HCT116 (cell line): ENCODE measurements around the gene OTOP2. TPM values are rescaled to one million over a fixed set of nuclear protein-coding genes. Genes with fewer than 3 reads are reported as not detected.

Experiments used
- ATAC-seq: fragments of 200-7000 bp; cut with Tn5 transposase; 2 replicates; pipeline ENCODE4 v1.9.1; 2020; ENCODE audit warnings: mild to moderate bottlenecking, moderate library complexity
- BruUV-seq: library from RNA; stranded (reverse); fragments of 400-500 nt; replicated peaks from 2 replicates; lab custom pipeline; 2021; lab: Mats Ljungman, UMichigan
- CTCF ChIA-PET: fragments of 300-600 bp; sonication (Branson Sonifier 250); formaldehyde crosslinking; loops from one replicate; lab custom pipeline; 2021; ENCODE audit warnings: antibody characterized with exemption; lab: Charles Lee
- POLR2A ChIA-PET: fragments of 300-600, 350-600 bp; sonication (Branson Sonifier 250); formaldehyde crosslinking; loops from one replicate; lab custom pipeline; 2021; ENCODE audit warnings: antibody characterized with exemption; lab: Charles Lee
- RAD21 ChIA-PET, 2 experiments: fragments of 300-600 bp; sonication (Branson Sonifier 250); formaldehyde crosslinking; loops; one replicate each; lab custom pipeline; 2023; ENCODE audit warnings: low total read pairs in 2 of 2; ENCODE audit not compliant: uncharacterized antibody in 2 of 2, unreplicated experiment in 2 of 2, low non-redundant PET in 1 of 2; lab: Charles Lee
- DNase-seq: peaks from one replicate; pipeline ENCODE4 v3.0.0-alpha.2; 2010; ENCODE audit warnings: low read depth, low spot score
- H2AFZ ChIP-seq: fragments of 200-600 bp; shearing (Covaris generic), sonication (generic); 2 replicates; pipeline ENCODE4 v1.6.1; 2017; ENCODE audit warnings: low read depth, mixed run types, mixed read lengths, antibody characterized with exemption, low read length; ENCODE audit not compliant: poor library complexity, severe bottlenecking
- H3K27ac ChIP-seq: 2 replicates; pipeline ENCODE4 v1.5.1; 2012; ENCODE audit warnings: low read depth, low read length
- H3K27me3 ChIP-seq: fragments of 200-600 bp; sonication (generic); 2 replicates; pipeline ENCODE4 v1.6.1; 2016; ENCODE audit warnings: mixed run types, low read length, mixed read lengths; ENCODE audit not compliant: insufficient read depth
- H3K36me3 ChIP-seq, 2 experiments: fragments of 200-500 bp in 1 of 2; fragments of 200-600 bp in 1 of 2; sonication (Bioruptor generic) in 1 of 2; sonication (generic) in 1 of 2; 2 replicates each; pipeline versions ENCODE4 v1.5.1 to v1.6.1; 2014 to 2016; ENCODE audit warnings: low read length in 2 of 2, inconsistent platforms in 1 of 2, mixed read lengths in 1 of 2, mixed run types in 1 of 2; ENCODE audit not compliant: insufficient read depth in 2 of 2, control insufficient read depth in 1 of 2
- H3K4me1 ChIP-seq, 2 experiments: fragments of 200-600 bp in 1 of 2; sonication (generic) in 1 of 2; 2 replicates each; pipeline versions ENCODE4 v1.5.1 to v1.6.1; 2012 to 2017; ENCODE audit warnings: low read length in 2 of 2, inconsistent platforms in 1 of 2, mild to moderate bottlenecking in 1 of 2, mixed read lengths in 1 of 2, mixed run types in 1 of 2, moderate library complexity in 1 of 2; ENCODE audit not compliant: insufficient read depth in 2 of 2, control insufficient read depth in 1 of 2
- H3K4me2 ChIP-seq: fragments of 200-600 bp; sonication (generic); 2 replicates; pipeline ENCODE4 v1.6.1; 2017; ENCODE audit warnings: mixed run types, low read length, mixed read lengths
- H3K4me3 ChIP-seq, 2 experiments: fragments of 200-600 bp in 1 of 2; sonication (generic) in 1 of 2; replicated peaks in 1 of 2; 2 replicates each; pipeline ENCODE4 v1.5.1; 2011 to 2016; ENCODE audit warnings: low read length in 2 of 2, control low read depth in 1 of 2, low read depth in 1 of 2, mild to moderate bottlenecking in 1 of 2, mixed read lengths in 1 of 2, mixed run types in 1 of 2
- H3K79me2 ChIP-seq: fragments of 200-600 bp; sonication (generic); 2 replicates; pipeline ENCODE4 v1.6.1; 2017; ENCODE audit warnings: mild to moderate bottlenecking, mixed run types, low read length, moderate library complexity, mixed read lengths; ENCODE audit not compliant: insufficient read depth
- H3K9ac ChIP-seq: fragments of 200-600 bp; sonication (generic); 2 replicates; pipeline ENCODE4 v1.6.1; 2016; ENCODE audit warnings: low read length, mixed read lengths
- H3K9me2 ChIP-seq: fragments of 200-600 bp; sonication (generic), shearing (Covaris generic); 2 replicates; pipeline ENCODE4 v1.6.1; 2017; ENCODE audit warnings: mixed run types, mild to moderate bottlenecking, moderate library complexity; ENCODE audit not compliant: insufficient read depth
- H3K9me3 ChIP-seq, 2 experiments: fragments of 200-500 bp in 1 of 2; fragments of 200-600 bp in 1 of 2; sonication (Bioruptor generic) in 1 of 2; sonication (generic) in 1 of 2; 2 replicates each; pipeline ENCODE4 v1.6.1; 2014 to 2017; ENCODE audit warnings: low read length in 2 of 2, mixed read lengths in 2 of 2, inconsistent platforms in 1 of 2, low read depth in 1 of 2, mild to moderate bottlenecking in 1 of 2, mixed run types in 1 of 2, moderate library complexity in 1 of 2; ENCODE audit not compliant: control insufficient read depth in 1 of 2, insufficient read depth in 1 of 2
- H4K20me1 ChIP-seq: fragments of 200-600 bp; sonication (generic), shearing (Covaris generic); 2 replicates; pipeline ENCODE4 v1.6.1; 2017; ENCODE audit warnings: mixed run types, mild to moderate bottlenecking, moderate library complexity; ENCODE audit not compliant: insufficient read depth
- CBX3 ChIP-seq: IDR thresholded peaks from 2 replicates; pipeline ENCODE4 v1.6.1; 2012; ENCODE audit warnings: low read depth
- CEBPB ChIP-seq: IDR thresholded peaks from 2 replicates; pipeline ENCODE4 v1.6.1; 2012; ENCODE audit warnings: low read depth
- EGR1 ChIP-seq: IDR thresholded peaks from 2 replicates; pipeline ENCODE4 v1.6.1; 2012; ENCODE audit warnings: low read depth
- EZH2 ChIP-seq: fragments of 200-600 bp; sonication (generic); IDR thresholded peaks from 2 replicates; pipeline ENCODE4 v1.6.1; 2017; ENCODE audit warnings: antibody characterized with exemption, mixed run types
- EZH2phosphoT487 ChIP-seq: fragments of 200-600 bp; IDR thresholded peaks from 2 replicates; pipeline ENCODE4 v1.6.1; 2018; ENCODE audit warnings: antibody characterized with exemption, borderline replicate concordance
- JUND ChIP-seq: IDR thresholded peaks from 2 replicates; pipeline ENCODE4 v1.6.1; 2012
- POLR2A ChIP-seq: IDR thresholded peaks from 2 replicates; pipeline ENCODE4 v1.7.0; 2011; ENCODE audit warnings: borderline replicate concordance; ENCODE audit not compliant: insufficient read depth, insufficient read length; ENCODE audit errors: extremely low read depth
- POLR2AphosphoS5 ChIP-seq: IDR thresholded peaks from 2 replicates; pipeline ENCODE4 v1.6.1; 2011; ENCODE audit warnings: mild to moderate bottlenecking, low read depth, low read length, moderate library complexity
- RAD21 ChIP-seq: IDR thresholded peaks from 2 replicates; pipeline ENCODE4 v1.6.1; 2012; ENCODE audit warnings: low read depth, mild to moderate bottlenecking
- SIN3A ChIP-seq: IDR thresholded peaks from 2 replicates; pipeline ENCODE4 v1.6.1; 2012; ENCODE audit warnings: low read depth
- SP1 ChIP-seq: IDR thresholded peaks from 2 replicates; pipeline ENCODE4 v1.6.1; 2012; ENCODE audit warnings: low read depth
- SRF ChIP-seq: IDR thresholded peaks from 2 replicates; pipeline ENCODE4 v1.6.1; 2012; ENCODE audit warnings: low read depth
- TCF7L2 ChIP-seq: IDR thresholded peaks from 2 replicates; pipeline ENCODE4 v1.7.0; 2011; ENCODE audit warnings: borderline replicate concordance, inconsistent platforms; ENCODE audit not compliant: insufficient read depth, insufficient read length; ENCODE audit errors: extremely low read depth
- YY1 ChIP-seq: IDR thresholded peaks from 2 replicates; pipeline ENCODE4 v1.6.1; 2011; ENCODE audit warnings: low read length, low read depth, moderate library complexity, mild to moderate bottlenecking; ENCODE audit not compliant: insufficient replicate concordance; ENCODE audit errors: extremely low read depth
- ZFX ChIP-seq: fragments of 450-650 bp; IDR thresholded peaks from 2 replicates; pipeline ENCODE4 v1.6.1; 2017
- intact Hi-C: fragments of 100-400 bp; cut with micrococcal nuclease; formaldehyde crosslinking; loops from 2 replicates; pipeline ENCODE4 v1.10.0; 2022
- total RNA-seq: library from RNA; stranded (reverse); gene quantifications from one replicate; pipeline ENCODE4 v1.2.1, GENCODE V29; 2021; ENCODE audit not compliant: unreplicated experiment
- TF ChIP-seq, protein P1 (sequence below): IDR thresholded peaks from 2 replicates; pipeline ENCODE4 v1.6.1; 2012
- TF ChIP-seq, protein P2 (sequence below): IDR thresholded peaks from 2 replicates; pipeline ENCODE4 v1.6.1; 2012; ENCODE audit warnings: low read depth

The OTOP2 gene
- total RNA-seq, 1 experiment from 2014 or later: not detected

DNA sequence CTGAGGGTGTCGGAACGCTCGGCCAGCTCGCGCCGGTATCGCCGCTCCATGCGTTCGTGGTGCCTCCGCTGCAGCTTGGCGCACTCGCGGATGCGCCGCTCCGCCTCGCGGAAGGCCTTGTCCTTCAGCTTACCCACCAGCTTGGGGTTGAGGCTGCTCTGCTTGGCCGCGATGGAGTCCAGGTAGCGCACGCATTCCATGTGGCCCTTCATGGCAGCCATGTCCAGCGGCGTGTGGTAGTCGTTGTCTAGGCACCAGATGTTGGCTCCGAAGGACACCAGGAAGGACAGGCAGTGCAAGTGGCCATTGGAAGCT lies 3.8 kb upstream of the OTOP2 start:
- ChIA-PET CTCF (interaction anchor here (1.1 kb wide), 1 partner anchor 40 kb away, joined by 3 read pairs; no protein-coding TSS in a partner anchor), POLR2A (no interaction called here)

DNA sequence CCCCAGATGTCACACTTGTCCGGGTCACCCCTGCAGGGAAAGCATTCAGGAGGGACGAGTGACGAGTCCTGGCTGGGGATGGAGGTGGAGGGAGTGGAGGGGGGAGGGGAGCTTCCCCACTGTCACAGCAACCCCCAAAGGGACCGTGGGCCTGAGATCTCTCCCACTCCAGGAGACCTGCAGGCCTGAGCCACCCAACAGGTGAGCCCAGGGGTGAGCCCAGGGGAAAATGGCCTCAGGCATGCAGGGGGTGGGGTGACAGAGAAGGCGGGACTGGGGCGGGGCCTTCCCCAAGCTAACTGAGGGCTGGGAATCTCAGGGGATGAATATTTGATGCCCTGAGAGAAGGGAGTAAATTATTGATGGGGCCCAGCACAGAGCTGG lies 3.4 kb upstream of the OTOP2 start:
- ATAC-seq: peak; percentile 39
- CTCF ChIA-PET: interaction anchor here (1.1 kb wide), 1 partner anchor 40 kb away, joined by 3 read pairs; no protein-coding TSS in a partner anchor

More for the DNA sequence above, 3.8 kb upstream of the OTOP2 start:
- ATAC-seq (no peak), DNase-seq (no peak)
- BruUV-seq: no TSS peak
- Histone ChIP-seq H3K9me3 (no peaks in the 10 kb centered on the region), H3K36me3 (peaks cover 0 to 2% of the 10 kb centered on the region in 2 experiments; a peak in 1 of 4 replicates), H2AFZ (no peak overlapping the region), H3K9ac (no peak overlapping the region), H3K27ac (no peak overlapping the region), H3K4me3 (no peak overlapping the region), H3K4me2 (no peak overlapping the region), H3K9me2 (no peaks in the 10 kb centered on the region), H3K79me2 (no peaks in the 10 kb centered on the region), H3K4me1 (peaks cover 16 to 34% of the 10 kb centered on the region in 2 experiments), H3K27me3 (peaks cover 4% of the 10 kb centered on the region; the same call in 1 of the 2 replicates), H4K20me1 (no peaks in the 10 kb centered on the region)
- RAD21 ChIA-PET: no interaction called here
- TF ChIP-seq EZH2 (no peak), CEBPB (no peak), SIN3A (no peak), SP1 (no peak), EZH2phosphoT487 (no peak), ZFX (no peak), RAD21 (no peak), TCF7L2 (no peak), SRF (no peak), POLR2AphosphoS5 (no peak), CBX3 (no peak)
- intact Hi-C loops: no loop called here

More for the DNA sequence above, 3.4 kb upstream of the OTOP2 start:
- H3K9me3 ChIP-seq: no peaks in the 10 kb centered on the region
- TF ChIP-seq JUND (no peak), POLR2AphosphoS5 (no peak), CEBPB (no peak), YY1 (no peak), SP1 (no peak), EZH2phosphoT487 (no peak), RAD21 (no peak), POLR2A (no peak), EGR1 (no peak)
- TF ChIP-seq, protein P1, sequence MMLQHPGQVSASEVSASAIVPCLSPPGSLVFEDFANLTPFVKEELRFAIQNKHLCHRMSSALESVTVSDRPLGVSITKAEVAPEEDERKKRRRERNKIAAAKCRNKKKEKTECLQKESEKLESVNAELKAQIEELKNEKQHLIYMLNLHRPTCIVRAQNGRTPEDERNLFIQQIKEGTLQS: no peak
- TF ChIP-seq, protein P2, sequence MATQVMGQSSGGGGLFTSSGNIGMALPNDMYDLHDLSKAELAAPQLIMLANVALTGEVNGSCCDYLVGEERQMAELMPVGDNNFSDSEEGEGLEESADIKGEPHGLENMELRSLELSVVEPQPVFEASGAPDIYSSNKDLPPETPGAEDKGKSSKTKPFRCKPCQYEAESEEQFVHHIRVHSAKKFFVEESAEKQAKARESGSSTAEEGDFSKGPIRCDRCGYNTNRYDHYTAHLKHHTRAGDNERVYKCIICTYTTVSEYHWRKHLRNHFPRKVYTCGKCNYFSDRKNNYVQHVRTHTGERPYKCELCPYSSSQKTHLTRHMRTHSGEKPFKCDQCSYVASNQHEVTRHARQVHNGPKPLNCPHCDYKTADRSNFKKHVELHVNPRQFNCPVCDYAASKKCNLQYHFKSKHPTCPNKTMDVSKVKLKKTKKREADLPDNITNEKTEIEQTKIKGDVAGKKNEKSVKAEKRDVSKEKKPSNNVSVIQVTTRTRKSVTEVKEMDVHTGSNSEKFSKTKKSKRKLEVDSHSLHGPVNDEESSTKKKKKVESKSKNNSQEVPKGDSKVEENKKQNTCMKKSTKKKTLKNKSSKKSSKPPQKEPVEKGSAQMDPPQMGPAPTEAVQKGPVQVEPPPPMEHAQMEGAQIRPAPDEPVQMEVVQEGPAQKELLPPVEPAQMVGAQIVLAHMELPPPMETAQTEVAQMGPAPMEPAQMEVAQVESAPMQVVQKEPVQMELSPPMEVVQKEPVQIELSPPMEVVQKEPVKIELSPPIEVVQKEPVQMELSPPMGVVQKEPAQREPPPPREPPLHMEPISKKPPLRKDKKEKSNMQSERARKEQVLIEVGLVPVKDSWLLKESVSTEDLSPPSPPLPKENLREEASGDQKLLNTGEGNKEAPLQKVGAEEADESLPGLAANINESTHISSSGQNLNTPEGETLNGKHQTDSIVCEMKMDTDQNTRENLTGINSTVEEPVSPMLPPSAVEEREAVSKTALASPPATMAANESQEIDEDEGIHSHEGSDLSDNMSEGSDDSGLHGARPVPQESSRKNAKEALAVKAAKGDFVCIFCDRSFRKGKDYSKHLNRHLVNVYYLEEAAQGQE: no peak
- H3K27ac ChIP-seq: no peak overlapping the region; the same call in 1 of the 2 replicates
- no peak overlapping the region for H3K4me3 ChIP-seq
- peaks cover 16 to 34% of the 10 kb centered on the region in 2 experiments for H3K4me1 ChIP-seq
- no peak overlapping the region for H3K4me2 ChIP-seq
- H2AFZ ChIP-seq: no peak overlapping the region
- H3K27me3 ChIP-seq: peaks cover 4% of the 10 kb centered on the region; the same call in 1 of the 2 replicates
- H3K79me2 ChIP-seq: no peaks in the 10 kb centered on the region
- RAD21 ChIA-PET: no interaction called here
- H3K9ac ChIP-seq: no peak overlapping the region
- no peaks in the 10 kb centered on the region for H4K20me1 ChIP-seq
- POLR2A ChIA-PET: no interaction called here
- no peaks in the 10 kb centered on the region for H3K9me2 ChIP-seq
- BruUV-seq: no TSS peak
- H3K36me3 ChIP-seq: peaks cover 0 to 2% of the 10 kb centered on the region in 2 experiments; a peak in 1 of 4 replicates
- intact Hi-C loops: no loop called here
- no peak for DNase-seq
